ENCODE measurements around the gene LRRIQ4.

Gene LRRIQ4

DNA sequence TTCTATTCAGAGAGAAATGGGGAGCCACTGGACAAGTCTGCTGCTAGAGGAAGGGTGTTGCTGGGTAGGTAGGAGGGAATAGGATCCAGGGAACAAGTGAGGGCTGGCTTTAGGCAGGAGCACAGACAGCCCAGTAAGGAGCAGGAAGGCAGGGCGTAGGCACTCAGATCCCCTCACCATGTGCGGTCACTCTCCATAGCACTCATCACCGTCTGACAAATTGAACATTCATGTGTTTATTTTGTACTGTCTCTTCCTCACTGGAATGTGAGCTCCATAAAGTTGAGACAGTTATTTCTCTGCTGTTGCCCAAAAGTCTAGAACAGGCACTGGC lies 24.2 kb downstream of the LRRIQ4 start:
- H3K4me3 ChIP-seq (ENCODE audit: low read depth, low read length) = no peak overlapping the region
- no peak for DNase-seq (ENCODE audit: low read depth)
- TF ChIP-seq, protein P1, sequence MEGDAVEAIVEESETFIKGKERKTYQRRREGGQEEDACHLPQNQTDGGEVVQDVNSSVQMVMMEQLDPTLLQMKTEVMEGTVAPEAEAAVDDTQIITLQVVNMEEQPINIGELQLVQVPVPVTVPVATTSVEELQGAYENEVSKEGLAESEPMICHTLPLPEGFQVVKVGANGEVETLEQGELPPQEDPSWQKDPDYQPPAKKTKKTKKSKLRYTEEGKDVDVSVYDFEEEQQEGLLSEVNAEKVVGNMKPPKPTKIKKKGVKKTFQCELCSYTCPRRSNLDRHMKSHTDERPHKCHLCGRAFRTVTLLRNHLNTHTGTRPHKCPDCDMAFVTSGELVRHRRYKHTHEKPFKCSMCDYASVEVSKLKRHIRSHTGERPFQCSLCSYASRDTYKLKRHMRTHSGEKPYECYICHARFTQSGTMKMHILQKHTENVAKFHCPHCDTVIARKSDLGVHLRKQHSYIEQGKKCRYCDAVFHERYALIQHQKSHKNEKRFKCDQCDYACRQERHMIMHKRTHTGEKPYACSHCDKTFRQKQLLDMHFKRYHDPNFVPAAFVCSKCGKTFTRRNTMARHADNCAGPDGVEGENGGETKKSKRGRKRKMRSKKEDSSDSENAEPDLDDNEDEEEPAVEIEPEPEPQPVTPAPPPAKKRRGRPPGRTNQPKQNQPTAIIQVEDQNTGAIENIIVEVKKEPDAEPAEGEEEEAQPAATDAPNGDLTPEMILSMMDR (IDR thresholded peaks at IDR 0.05; ENCODE audit: low read depth, low read length, missing control alignments) = no peak

DNA sequence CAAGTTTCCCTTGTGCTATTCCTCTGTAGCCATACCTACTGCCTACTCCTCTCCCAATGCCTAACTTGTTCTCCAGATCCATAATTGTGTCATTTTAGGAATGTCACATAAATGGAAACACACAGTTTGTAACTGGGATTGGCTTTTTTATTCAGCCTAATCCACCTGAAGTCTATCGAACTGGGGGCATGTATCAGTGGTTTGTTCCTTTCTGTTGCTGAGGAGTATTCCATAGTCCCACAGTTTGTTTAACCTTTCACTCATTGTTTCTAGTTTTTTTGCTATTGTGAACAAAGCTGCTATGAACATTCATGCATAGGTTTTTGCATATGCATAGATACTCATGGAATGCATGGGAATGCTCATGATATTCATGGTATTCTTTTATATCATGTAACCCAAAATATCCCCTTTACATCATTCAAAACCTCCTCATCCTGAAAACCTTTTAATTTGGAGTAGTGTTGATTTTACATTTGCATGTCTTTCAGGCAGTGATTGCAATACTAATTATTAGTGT lies 25.9 kb downstream of the LRRIQ4 start:
- DNase-seq (ENCODE audit: low read depth) = no peak
- no peak overlapping the region for H3K4me3 ChIP-seq (ENCODE audit: low read depth, low read length)
- TF ChIP-seq, protein P1 (IDR thresholded peaks at IDR 0.05; ENCODE audit: low read depth, low read length, missing control alignments) = no peak

DNA sequence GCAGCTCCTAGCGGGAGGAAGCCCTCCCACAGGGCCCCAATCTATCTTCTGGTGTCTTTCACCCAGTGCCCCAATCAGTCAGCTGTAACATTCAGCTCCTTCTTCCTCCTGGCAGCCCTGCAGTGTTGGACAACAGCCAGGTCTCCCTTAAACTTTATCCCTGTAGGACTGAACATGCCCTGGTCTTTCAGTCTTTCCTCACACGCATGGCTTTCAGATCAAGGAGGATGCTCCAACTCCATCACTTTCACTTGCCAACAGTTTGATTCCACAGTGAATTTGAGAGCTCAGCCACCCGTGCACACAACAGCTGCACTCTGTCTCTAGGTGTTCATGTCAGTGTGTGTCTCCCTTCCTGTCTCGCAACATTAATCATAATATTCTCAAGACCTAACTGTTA lies 28.5 kb downstream of the LRRIQ4 start:
- H3K4me3 ChIP-seq (ENCODE audit: low read depth, low read length) = no peak overlapping the region
- no peak for DNase-seq (ENCODE audit: low read depth)
- TF ChIP-seq, protein P1 (IDR thresholded peaks at IDR 0.05; ENCODE audit: low read depth, low read length, missing control alignments) = no peak

DNA sequence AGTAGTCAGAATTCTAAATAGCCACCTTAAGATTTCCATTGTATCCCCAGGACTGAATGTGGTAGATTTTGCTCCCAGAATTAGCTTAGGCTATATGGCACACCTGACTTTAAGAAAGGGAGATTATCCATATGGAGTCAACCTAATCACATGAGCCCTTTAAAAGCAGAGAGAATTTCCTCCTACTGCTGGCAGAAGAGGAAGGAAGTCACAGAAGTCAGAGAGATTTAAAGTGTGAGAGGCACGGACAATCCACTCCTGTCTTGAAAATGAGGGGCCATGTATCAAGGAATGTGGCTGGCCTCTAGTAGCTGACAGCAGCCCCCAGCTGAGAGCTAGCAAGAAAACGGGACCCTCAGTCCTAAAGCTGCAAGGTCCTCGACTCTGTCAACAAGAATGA lies 30.3 kb downstream of the LRRIQ4 start:
- TF ChIP-seq, protein P1 (IDR thresholded peaks at IDR 0.05; ENCODE audit: low read depth, low read length, missing control alignments) = no peak
- no peak overlapping the region for H3K4me3 ChIP-seq (ENCODE audit: low read depth, low read length)
- no peak for DNase-seq (ENCODE audit: low read depth)

DNA sequence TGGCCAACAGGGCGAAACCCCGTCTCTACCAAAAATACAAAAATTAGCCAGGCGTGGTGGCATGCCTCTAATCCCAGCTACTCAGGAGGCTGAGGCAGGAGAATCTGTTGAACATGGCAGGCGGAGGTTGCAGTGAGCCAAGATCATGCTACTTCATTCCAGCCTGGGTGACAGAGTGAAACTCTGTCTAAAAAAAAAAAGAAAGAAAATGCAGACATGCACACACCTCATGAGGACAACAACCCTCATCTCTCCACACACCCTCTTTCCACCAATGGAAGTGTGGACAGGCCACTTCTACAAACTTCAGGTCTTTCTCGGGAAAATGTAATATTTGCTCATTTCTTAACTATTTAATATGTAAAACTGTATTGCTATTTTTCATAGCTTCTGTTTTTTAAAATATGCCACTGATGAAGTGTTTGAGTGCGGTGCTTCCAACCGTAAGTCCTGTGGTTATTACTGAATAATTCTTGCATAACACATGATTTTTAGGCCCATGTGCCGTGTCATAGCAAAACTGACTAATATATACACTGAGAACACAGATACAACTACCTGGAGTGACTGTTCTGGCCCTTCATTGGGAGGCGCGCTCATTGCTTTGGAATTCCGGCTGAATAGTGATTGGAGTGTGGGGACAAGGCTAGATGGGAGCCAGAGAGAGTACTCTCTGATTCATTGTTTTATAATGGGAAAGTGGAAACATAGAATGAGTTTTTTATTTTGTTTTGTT lies 34.0 kb downstream of the LRRIQ4 start:
- H3K4me3 ChIP-seq (ENCODE audit: low read depth, low read length) = peak overlapping the region; percentile 20; the same call in 1 of the 2 replicates
- DNase-seq (ENCODE audit: low read depth) = peak; percentile 49
- TF ChIP-seq, protein P1 (IDR thresholded peaks at IDR 0.05; ENCODE audit: low read depth, low read length, missing control alignments) = no peak

DNA sequence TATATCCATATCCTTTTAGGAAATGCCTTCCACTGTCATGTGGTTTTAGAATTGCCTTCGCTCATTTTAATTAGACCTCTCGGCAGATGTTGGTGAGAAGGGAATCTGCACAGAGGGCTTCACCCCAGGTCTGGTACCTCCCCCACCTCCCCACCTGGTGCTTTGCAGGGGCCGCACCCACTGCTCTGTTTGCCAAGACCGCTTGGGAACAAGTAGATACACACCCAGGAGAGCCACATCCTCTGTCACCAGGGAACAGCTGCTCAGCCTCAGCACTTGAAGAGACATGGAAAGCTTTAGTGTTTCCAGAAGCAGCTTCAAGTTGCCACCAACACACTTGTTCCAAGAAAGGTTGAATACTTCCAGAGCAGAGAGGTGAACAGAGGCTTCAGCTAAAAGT lies 35.2 kb downstream of the LRRIQ4 start:
- TF ChIP-seq, protein P1 (IDR thresholded peaks at IDR 0.05; ENCODE audit: low read depth, low read length, missing control alignments) = no peak
- no peak for DNase-seq (ENCODE audit: low read depth)
- H3K4me3 ChIP-seq (ENCODE audit: low read depth, low read length) = no peak overlapping the region

DNA sequence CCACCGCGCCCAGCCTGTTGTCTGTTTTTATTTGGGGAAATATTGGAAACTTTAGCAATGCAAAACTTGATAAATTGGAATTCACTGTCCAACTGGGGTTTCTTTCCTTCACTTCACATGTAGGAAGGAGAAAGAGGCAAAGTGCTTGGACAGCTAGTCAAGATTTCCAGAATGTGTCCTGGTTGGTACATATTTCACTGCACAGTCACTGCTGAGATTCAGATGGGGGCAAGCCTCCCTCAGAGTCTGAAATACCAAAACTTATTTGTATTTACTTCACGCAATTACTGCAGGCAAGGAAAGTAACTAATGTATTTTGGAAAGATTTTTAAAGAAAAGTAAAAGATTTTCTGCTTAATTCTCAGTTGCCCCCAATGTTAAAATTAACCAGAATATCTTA lies 36.1 kb downstream of the LRRIQ4 start:
- TF ChIP-seq, protein P1 (IDR thresholded peaks at IDR 0.05; ENCODE audit: low read depth, low read length, missing control alignments) = no peak
- DNase-seq (ENCODE audit: low read depth) = no peak
- no peak overlapping the region for H3K4me3 ChIP-seq (ENCODE audit: low read depth, low read length)

All from GM12864 (cell line).